ENCODE data around the gene RGS8. TPM values are rescaled to one million over a fixed set of nuclear protein-coding genes. Genes with fewer than 3 reads are reported as not detected.

Gene RGS8
- total and polyA plus RNA-seq, 9 donors, result 0.12 to 4.8 (median 0.33) TPM; not detected in 1

- Histone ChIP-seq H3K4me1 (ENCODE audit: insufficient read depth) (no peaks in the 10 kb centered on the region), H3K4me3 (no peak overlapping the region), H3K27me3 (no peaks in the 10 kb centered on the region), H3K36me3 (no peaks in the 10 kb centered on the region), H3K9me3 (no peaks in the 10 kb centered on the region), H3K27ac (no peak overlapping the region)
- no peak for DNase-seq
- intact Hi-C loops (cut with DNase I), result no loop called here
- 92 to 94% (median 93%) methylated on average over 11 of the region's 11 CpGs for WGBS, 3 donors
- TF ChIP-seq, protein P1, sequence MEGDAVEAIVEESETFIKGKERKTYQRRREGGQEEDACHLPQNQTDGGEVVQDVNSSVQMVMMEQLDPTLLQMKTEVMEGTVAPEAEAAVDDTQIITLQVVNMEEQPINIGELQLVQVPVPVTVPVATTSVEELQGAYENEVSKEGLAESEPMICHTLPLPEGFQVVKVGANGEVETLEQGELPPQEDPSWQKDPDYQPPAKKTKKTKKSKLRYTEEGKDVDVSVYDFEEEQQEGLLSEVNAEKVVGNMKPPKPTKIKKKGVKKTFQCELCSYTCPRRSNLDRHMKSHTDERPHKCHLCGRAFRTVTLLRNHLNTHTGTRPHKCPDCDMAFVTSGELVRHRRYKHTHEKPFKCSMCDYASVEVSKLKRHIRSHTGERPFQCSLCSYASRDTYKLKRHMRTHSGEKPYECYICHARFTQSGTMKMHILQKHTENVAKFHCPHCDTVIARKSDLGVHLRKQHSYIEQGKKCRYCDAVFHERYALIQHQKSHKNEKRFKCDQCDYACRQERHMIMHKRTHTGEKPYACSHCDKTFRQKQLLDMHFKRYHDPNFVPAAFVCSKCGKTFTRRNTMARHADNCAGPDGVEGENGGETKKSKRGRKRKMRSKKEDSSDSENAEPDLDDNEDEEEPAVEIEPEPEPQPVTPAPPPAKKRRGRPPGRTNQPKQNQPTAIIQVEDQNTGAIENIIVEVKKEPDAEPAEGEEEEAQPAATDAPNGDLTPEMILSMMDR (IDR thresholded peaks at IDR 0.05), result no peak
- no peak for TF ChIP-seq EP300 (IDR thresholded peaks at IDR 0.05)
- no peak for TF ChIP-seq POLR2A (IDR thresholded peaks at IDR 0.05)
Measured at GRCh38 chr1:182668521-182669054, 15.8 kb downstream of the RGS8 start.

DNA sequence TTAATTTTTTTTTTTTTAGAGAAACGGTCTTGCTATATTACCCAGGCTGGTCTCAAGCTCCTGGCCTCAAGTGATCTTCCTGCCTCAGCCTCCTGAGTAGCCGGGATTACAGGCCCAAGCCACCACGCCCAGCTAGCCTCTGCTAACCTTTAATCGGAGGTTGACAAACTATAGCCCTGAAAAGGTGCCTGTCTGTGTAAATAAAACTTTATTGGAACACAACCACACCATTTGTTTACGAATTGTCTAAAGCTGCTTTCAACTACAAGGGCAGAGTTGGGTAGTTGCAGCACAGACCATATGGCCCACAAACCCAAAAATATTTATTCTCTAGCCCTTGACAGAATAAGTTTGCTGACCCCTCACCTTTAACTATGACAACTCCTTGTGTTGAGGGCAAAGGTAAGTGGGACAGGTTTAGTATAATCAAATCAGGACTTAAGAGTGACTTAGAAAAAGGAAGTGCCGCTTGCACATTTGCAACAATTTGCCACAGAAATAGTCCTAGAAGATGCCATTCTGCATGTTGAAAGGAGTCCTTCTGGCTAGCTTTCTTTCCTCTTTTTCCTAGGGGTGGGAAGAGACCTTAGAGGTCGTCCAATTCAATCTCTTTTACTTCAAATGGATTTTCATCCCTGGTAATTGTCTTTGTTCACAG, 16.4 kb downstream of the RGS8 start:
- H3K27ac ChIP-seq, result no peak overlapping the region
- no peak overlapping the region for H3K4me3 ChIP-seq
- intact Hi-C loops (cut with DNase I), result no loop called here
- 93% methylated on average over 7 of the region's 7 CpGs for WGBS, 3 donors
- no peaks in the 10 kb centered on the region for H3K27me3 ChIP-seq
- DNase-seq, result no peak
- no peaks in the 10 kb centered on the region for H3K4me1 ChIP-seq (ENCODE audit: insufficient read depth)
- no peaks in the 10 kb centered on the region for H3K36me3 ChIP-seq
- TF ChIP-seq POLR2A (IDR thresholded peaks at IDR 0.05), result no peak
- TF ChIP-seq EP300 (IDR thresholded peaks at IDR 0.05), result no peak
- TF ChIP-seq, protein P1 (IDR thresholded peaks at IDR 0.05), result no peak
- no peaks in the 10 kb centered on the region for H3K9me3 ChIP-seq

GRCh38 chr1:182666706-182667105, 17.7 kb downstream of the RGS8 start:
- no peaks in the 10 kb centered on the region for H3K4me1 ChIP-seq (ENCODE audit: insufficient read depth)
- WGBS, 3 donors, result 78 to 87% (median 84%) methylated on average over 9 of the region's 9 CpGs
- no peaks in the 10 kb centered on the region for H3K27me3 ChIP-seq
- H3K9me3 ChIP-seq, result no peaks in the 10 kb centered on the region
- no peaks in the 10 kb centered on the region for H3K36me3 ChIP-seq
- no peak for DNase-seq
- intact Hi-C loops (cut with DNase I), result no loop called here
- H3K4me3 ChIP-seq, result no peak overlapping the region
- TF ChIP-seq, protein P1 (IDR thresholded peaks at IDR 0.05), result no peak
- TF ChIP-seq EP300 (IDR thresholded peaks at IDR 0.05), result no peak
- TF ChIP-seq POLR2A (IDR thresholded peaks at IDR 0.05), result no peak
- no peak overlapping the region for H3K27ac ChIP-seq

- no peak for DNase-seq
- 36 to 60% (median 38%) methylated on average over 3 of the region's 3 CpGs for WGBS, 3 donors
- Histone ChIP-seq H3K4me3 (no peak overlapping the region), H3K9me3 (no peaks in the 10 kb centered on the region), H3K36me3 (no peaks in the 10 kb centered on the region), H3K4me1 (ENCODE audit: insufficient read depth) (no peaks in the 10 kb centered on the region), H3K27me3 (no peaks in the 10 kb centered on the region), H3K27ac (no peak overlapping the region)
- no peak for TF ChIP-seq EP300 (IDR thresholded peaks at IDR 0.05)
- TF ChIP-seq, protein P1 (IDR thresholded peaks at IDR 0.05), result no peak
- TF ChIP-seq POLR2A (IDR thresholded peaks at IDR 0.05), result no peak
- intact Hi-C loops (cut with DNase I), result no loop called here
Measured at GRCh38 chr1:182664296-182664695, 20.1 kb downstream of the RGS8 start.
